Endothelial cell of umbilical vein (primary cell): Measurements from ENCODE around the gene TIMM50. TPM values are rescaled to one million over a fixed set of nuclear protein-coding genes. Genes with fewer than 3 reads are reported as not detected.
A peak's percentile ranks its signal among the peaks of the same experiment; 100 is the strongest.

ENCODE experiments used
- BruUV-seq: library from RNA; stranded (reverse); fragments of 400-500 nt; replicated peaks from 2 replicates; lab custom pipeline; 2021; lab: Mats Ljungman, UMichigan
- CTCF ChIA-PET: fragments of 300-600, 350-600 bp; sonication (Branson Sonifier 250); formaldehyde crosslinking; loops from one replicate; lab custom pipeline; 2021; ENCODE audit warnings: antibody characterized with exemption, inconsistent platforms; lab: Charles Lee
- POLR2A ChIA-PET: fragments of 300-600, 350-600 bp; sonication (Branson Sonifier 250); formaldehyde crosslinking; loops from one replicate; lab custom pipeline; 2021; ENCODE audit warnings: antibody characterized with exemption, inconsistent platforms; lab: Charles Lee
- DNase-seq: peaks from one replicate; pipeline ENCODE4 v3.0.0-alpha.2; 2011; ENCODE audit warnings: low read depth, low spot score
- FAIRE-seq: peaks from 2 replicates; lab custom pipeline; 2011; peaks lifted over from hg19 to GRCh38; lab: Jason Lieb, UNC
- H2AFZ ChIP-seq: 2 replicates; pipeline ENCODE4 v1.6.0; 2012; ENCODE audit warnings: low read depth, low read length, control low read depth, inconsistent platforms
- H3K27ac ChIP-seq: 2 replicates; pipeline ENCODE4 v1.5.1; 2011; ENCODE audit warnings: low read depth, mild to moderate bottlenecking, control low read depth, low read length, moderate library complexity; ENCODE audit not compliant: insufficient read depth
- H3K27me3 ChIP-seq, 2 experiments: 2 replicates each; pipeline versions ENCODE4 v1.6.0 to v1.6.1; 2011; ENCODE audit warnings: low read length in 2 of 2, mixed read lengths in 1 of 2; ENCODE audit not compliant: control insufficient read depth in 2 of 2, insufficient read depth in 2 of 2
- H3K36me3 ChIP-seq, 2 experiments: 2 replicates in 1 of 2; 3 replicates in 1 of 2; pipeline ENCODE4 v1.5.1; 2011; ENCODE audit warnings: low read length in 2 of 2, mild to moderate bottlenecking in 1 of 2, moderate library complexity in 1 of 2; ENCODE audit not compliant: control insufficient read depth in 2 of 2, insufficient read depth in 2 of 2; ENCODE audit errors: extremely low read depth in 1 of 2
- H3K4me1 ChIP-seq: 3 replicates; pipeline ENCODE4 v1.5.1; 2011; ENCODE audit warnings: mild to moderate bottlenecking, low read length; ENCODE audit not compliant: control insufficient read depth, insufficient read depth; ENCODE audit errors: extremely low read depth
- H3K4me2 ChIP-seq: 2 replicates; pipeline ENCODE4 v1.6.1; 2011; ENCODE audit warnings: low read length, control low read depth, mixed read lengths; ENCODE audit not compliant: insufficient read depth
- H3K4me3 ChIP-seq, 3 experiments: fragments of 200-600 bp in 1 of 3; sonication (generic), shearing (Covaris generic) in 1 of 3; replicated peaks in 1 of 3; 2 replicates each; pipeline ENCODE4 v1.5.1; 2011 to 2016; ENCODE audit warnings: control low read depth in 3 of 3, low read length in 3 of 3, mild to moderate bottlenecking in 2 of 3, inconsistent platforms in 1 of 3, low read depth in 1 of 3, moderate library complexity in 1 of 3; ENCODE audit not compliant: insufficient read depth in 1 of 3
- H3K79me2 ChIP-seq: 2 replicates; pipeline ENCODE4 v1.6.0; 2012; ENCODE audit warnings: low read length, inconsistent platforms; ENCODE audit not compliant: control insufficient read depth, insufficient read depth
- H3K9ac ChIP-seq: replicated peaks from 2 replicates; pipeline ENCODE3; 2011; ENCODE audit warnings: low read length, control low read depth; ENCODE audit not compliant: insufficient read depth; ENCODE audit errors: extremely low read depth
- H3K9me1 ChIP-seq: replicated peaks from 3 replicates; pipeline ENCODE4 v1.6.0; 2011; ENCODE audit warnings: mild to moderate bottlenecking, low read length; ENCODE audit not compliant: control insufficient read depth, insufficient read depth; ENCODE audit errors: extremely low read depth
- H3K9me3 ChIP-seq: replicated peaks from 2 replicates; pipeline ENCODE4 v1.5.1; 2012; ENCODE audit warnings: low read length, inconsistent platforms; ENCODE audit not compliant: control insufficient read depth, insufficient read depth
- H4K20me1 ChIP-seq: replicated peaks from 2 replicates; pipeline ENCODE3; 2011; ENCODE audit warnings: mild to moderate bottlenecking, low read length; ENCODE audit not compliant: control insufficient read depth, insufficient read depth; ENCODE audit errors: extremely low read depth
- CTCF ChIP-seq, 2 donors: IDR thresholded peaks; 1 replicate in 1 of 2; 2 replicates in 1 of 2; pipeline ENCODE4 v1.5.1; 2011; ENCODE audit warnings: low read length in 2 of 2, mild to moderate bottlenecking in 2 of 2, moderate library complexity in 2 of 2, control low read depth in 1 of 2, inconsistent platforms in 1 of 2, low read depth in 1 of 2; ENCODE audit not compliant: insufficient read depth in 1 of 2; ENCODE audit errors: extremely low read depth in 1 of 2
- EZH2 ChIP-seq: IDR thresholded peaks from 2 replicates; pipeline ENCODE4 v1.6.1; 2012; ENCODE audit warnings: borderline replicate concordance, low read depth, mild to moderate bottlenecking, moderate library complexity, low read length, inconsistent platforms; ENCODE audit not compliant: severe bottlenecking
- FOS ChIP-seq: IDR thresholded peaks from 2 replicates; pipeline ENCODE4 v1.6.1; 2011; ENCODE audit warnings: mild to moderate bottlenecking, low read length, moderate library complexity, borderline replicate concordance; ENCODE audit not compliant: insufficient read depth
- GATA2 ChIP-seq: IDR thresholded peaks from 2 replicates; pipeline ENCODE4 v1.7.0; 2011; ENCODE audit warnings: low read depth, mild to moderate bottlenecking, moderate library complexity, mixed read lengths, low read length; ENCODE audit not compliant: insufficient read length, insufficient read depth
- JUN ChIP-seq: IDR thresholded peaks from 2 replicates; pipeline ENCODE4 v1.6.1; 2011; ENCODE audit warnings: borderline replicate concordance, low read depth; ENCODE audit not compliant: insufficient read length, insufficient read depth
- MAX ChIP-seq: IDR thresholded peaks from 2 replicates; pipeline ENCODE4 v1.6.1; 2011; ENCODE audit not compliant: insufficient read depth, insufficient read length
- MYC ChIP-seq: IDR thresholded peaks from one replicate; pipeline ENCODE4 v1.6.1; 2011; ENCODE audit warnings: mild to moderate bottlenecking, low read depth, low read length
- POLR2A ChIP-seq: IDR thresholded peaks from 2 replicates; pipeline ENCODE4 v1.6.1; 2012; ENCODE audit warnings: low read depth, mild to moderate bottlenecking, control low read depth, low read length
- POLR2AphosphoS5 ChIP-seq: IDR thresholded peaks from 2 replicates; pipeline ENCODE4 v1.6.1; 2012; ENCODE audit warnings: low read depth, mild to moderate bottlenecking, control low read depth, low read length, moderate library complexity; ENCODE audit not compliant: insufficient read depth
- dilution Hi-C: fragments of 300-500 bp; cut with MboI; formaldehyde crosslinking; loops from one replicate; pipeline ENCODE4 v1.15.0; 2019; ENCODE audit warnings: low sequenced_read_pairs; ENCODE audit not compliant: extremely low pct_ligation_motif_present
- intact Hi-C: fragments of 100-400 bp; cut with micrococcal nuclease; formaldehyde crosslinking; loops from one replicate; pipeline ENCODE4 v1.10.0; 2022
- polyA plus RNA-seq, 4 experiments: library from polyadenylated mRNA; depleted of rRNA in 3 of 4; stranded (reverse) in 3 of 4; unstranded in 1 of 4; fragments of >200 nt; gene quantifications; 2 replicates each; pipeline versions ENCODE4 v1.2.1 to v1.2.3, GENCODE V29; 2011 to 2012; ENCODE audit warnings: missing spikeins in 1 of 4
- total RNA-seq: library from RNA; stranded (reverse); gene quantifications from 2 replicates; pipeline ENCODE4 v1.2.3, GENCODE V29; 2021

TIMM50 gene
- total and polyA plus RNA-seq, 2 donors (not counting 3 experiments of a cell fraction or from before 2014, with no cell fraction given): 85.7 to 118 TPM

DNA sequence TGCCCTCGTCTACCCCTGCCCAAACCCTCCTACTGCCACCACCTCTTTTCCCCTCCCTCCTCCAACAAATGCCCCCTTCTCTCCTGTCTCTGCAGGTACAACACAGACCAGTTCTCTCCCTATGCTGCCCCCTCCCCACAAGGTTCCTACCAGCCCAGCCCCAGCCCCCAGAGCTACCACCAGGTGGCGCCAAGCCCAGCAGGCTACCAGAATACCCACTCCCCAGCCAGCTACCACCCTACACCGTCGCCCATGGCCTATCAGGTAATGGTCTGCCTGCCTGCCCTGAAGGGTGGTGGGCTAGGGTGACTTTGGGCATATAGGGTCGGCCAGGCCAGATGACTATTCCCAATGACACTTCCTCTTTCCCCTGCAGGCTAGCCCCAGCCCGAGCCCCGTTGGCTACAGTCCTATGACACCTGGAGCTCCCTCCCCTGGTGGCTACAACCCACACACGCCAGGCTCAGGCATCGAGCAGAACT is 6.5 kb upstream of the TIMM50 start:
- intact Hi-C loops (loop anchor here (1.0 kb wide), 1 partner anchor 58 kb away; the partner anchor contains the start of gene EID2B), dilution Hi-C loops (no loop called here)
- Histone ChIP-seq H3K79me2 (no peaks in the 10 kb centered on the region), H2AFZ (no peak overlapping the region), H3K9ac (no peak overlapping the region), H3K27me3 (no peaks in the 10 kb centered on the region), H3K4me1 (no peaks in the 10 kb centered on the region), H3K4me2 (no peak overlapping the region), H3K36me3 (peaks cover 9 to 62% of the 10 kb centered on the region in 2 experiments), H4K20me1 (no peaks in the 10 kb centered on the region), H3K27ac (no peak overlapping the region), H3K4me3 (no peak overlapping the region), H3K9me1 (no peaks in the 10 kb centered on the region), H3K9me3 (no peaks in the 10 kb centered on the region)
- ChIA-PET CTCF (interaction anchor here (0.6 to 3.9 kb wide), 29 partner anchors 10 to 1953 kb away, joined by 3 to 80 read pairs (median 4); partner anchors contain the start of genes B3GNT8, DLL3, EID2 and EID2B), POLR2A (no interaction called here)
- no TSS peak for BruUV-seq
- DNase-seq (peak; percentile 37), FAIRE-seq (peak; percentile 68)
- TF ChIP-seq MYC (no peak), CTCF (IDR thresholded peaks at IDR 0.05; ENCODE audit: extremely low read depth in 1 of 2, insufficient read depth in 1 of 2, low read depth in 1 of 2, low read length in 2 of 2) (peak; percentile 81 to 95), POLR2A (no peak), GATA2 (no peak), POLR2AphosphoS5 (no peak), JUN (no peak), EZH2 (no peak), MAX (no peak), FOS (no peak)
